Endothelial cell of umbilical vein (primary cell): Measurements from ENCODE around the gene CUL5. TPM values are rescaled to one million over a fixed set of nuclear protein-coding genes. Genes with fewer than 3 reads are reported as not detected.

Source experiments
- BruUV-seq: library from RNA; stranded (reverse); fragments of 400-500 nt; replicated peaks from 2 replicates; lab custom pipeline; 2021; lab: Mats Ljungman, UMichigan
- CTCF ChIA-PET: fragments of 300-600, 350-600 bp; sonication (Branson Sonifier 250); formaldehyde crosslinking; loops from one replicate; lab custom pipeline; 2021; ENCODE audit warnings: antibody characterized with exemption, inconsistent platforms; lab: Charles Lee
- POLR2A ChIA-PET: fragments of 300-600, 350-600 bp; sonication (Branson Sonifier 250); formaldehyde crosslinking; loops from one replicate; lab custom pipeline; 2021; ENCODE audit warnings: antibody characterized with exemption, inconsistent platforms; lab: Charles Lee
- DNase-seq: peaks from one replicate; pipeline ENCODE4 v3.0.0-alpha.2; 2011; ENCODE audit warnings: low read depth, low spot score
- FAIRE-seq: peaks from 2 replicates; lab custom pipeline; 2011; peaks lifted over from hg19 to GRCh38; lab: Jason Lieb, UNC
- H2AFZ ChIP-seq: 2 replicates; pipeline ENCODE4 v1.6.0; 2012; ENCODE audit warnings: low read depth, low read length, control low read depth, inconsistent platforms
- H3K27ac ChIP-seq: 2 replicates; pipeline ENCODE4 v1.5.1; 2011; ENCODE audit warnings: low read depth, mild to moderate bottlenecking, control low read depth, low read length, moderate library complexity; ENCODE audit not compliant: insufficient read depth
- H3K27me3 ChIP-seq, 2 experiments: 2 replicates each; pipeline versions ENCODE4 v1.6.0 to v1.6.1; 2011; ENCODE audit warnings: low read length in 2 of 2, mixed read lengths in 1 of 2; ENCODE audit not compliant: control insufficient read depth in 2 of 2, insufficient read depth in 2 of 2
- H3K36me3 ChIP-seq, 2 experiments: 2 replicates in 1 of 2; 3 replicates in 1 of 2; pipeline ENCODE4 v1.5.1; 2011; ENCODE audit warnings: low read length in 2 of 2, mild to moderate bottlenecking in 1 of 2, moderate library complexity in 1 of 2; ENCODE audit not compliant: control insufficient read depth in 2 of 2, insufficient read depth in 2 of 2; ENCODE audit errors: extremely low read depth in 1 of 2
- H3K4me1 ChIP-seq: 3 replicates; pipeline ENCODE4 v1.5.1; 2011; ENCODE audit warnings: mild to moderate bottlenecking, low read length; ENCODE audit not compliant: control insufficient read depth, insufficient read depth; ENCODE audit errors: extremely low read depth
- H3K4me2 ChIP-seq: 2 replicates; pipeline ENCODE4 v1.6.1; 2011; ENCODE audit warnings: low read length, control low read depth, mixed read lengths; ENCODE audit not compliant: insufficient read depth
- H3K4me3 ChIP-seq, 3 experiments: fragments of 200-600 bp in 1 of 3; sonication (generic), shearing (Covaris generic) in 1 of 3; replicated peaks in 1 of 3; 2 replicates each; pipeline ENCODE4 v1.5.1; 2011 to 2016; ENCODE audit warnings: control low read depth in 3 of 3, low read length in 3 of 3, mild to moderate bottlenecking in 2 of 3, inconsistent platforms in 1 of 3, low read depth in 1 of 3, moderate library complexity in 1 of 3; ENCODE audit not compliant: insufficient read depth in 1 of 3
- H3K79me2 ChIP-seq: 2 replicates; pipeline ENCODE4 v1.6.0; 2012; ENCODE audit warnings: low read length, inconsistent platforms; ENCODE audit not compliant: control insufficient read depth, insufficient read depth
- H3K9ac ChIP-seq: replicated peaks from 2 replicates; pipeline ENCODE3; 2011; ENCODE audit warnings: low read length, control low read depth; ENCODE audit not compliant: insufficient read depth; ENCODE audit errors: extremely low read depth
- H3K9me1 ChIP-seq: replicated peaks from 3 replicates; pipeline ENCODE4 v1.6.0; 2011; ENCODE audit warnings: mild to moderate bottlenecking, low read length; ENCODE audit not compliant: control insufficient read depth, insufficient read depth; ENCODE audit errors: extremely low read depth
- H3K9me3 ChIP-seq: replicated peaks from 2 replicates; pipeline ENCODE4 v1.5.1; 2012; ENCODE audit warnings: low read length, inconsistent platforms; ENCODE audit not compliant: control insufficient read depth, insufficient read depth
- H4K20me1 ChIP-seq: replicated peaks from 2 replicates; pipeline ENCODE3; 2011; ENCODE audit warnings: mild to moderate bottlenecking, low read length; ENCODE audit not compliant: control insufficient read depth, insufficient read depth; ENCODE audit errors: extremely low read depth
- CTCF ChIP-seq, 2 donors: IDR thresholded peaks; 1 replicate in 1 of 2; 2 replicates in 1 of 2; pipeline ENCODE4 v1.5.1; 2011; ENCODE audit warnings: low read length in 2 of 2, mild to moderate bottlenecking in 2 of 2, moderate library complexity in 2 of 2, control low read depth in 1 of 2, inconsistent platforms in 1 of 2, low read depth in 1 of 2; ENCODE audit not compliant: insufficient read depth in 1 of 2; ENCODE audit errors: extremely low read depth in 1 of 2
- EZH2 ChIP-seq: IDR thresholded peaks from 2 replicates; pipeline ENCODE4 v1.6.1; 2012; ENCODE audit warnings: borderline replicate concordance, low read depth, mild to moderate bottlenecking, moderate library complexity, low read length, inconsistent platforms; ENCODE audit not compliant: severe bottlenecking
- FOS ChIP-seq: IDR thresholded peaks from 2 replicates; pipeline ENCODE4 v1.6.1; 2011; ENCODE audit warnings: mild to moderate bottlenecking, low read length, moderate library complexity, borderline replicate concordance; ENCODE audit not compliant: insufficient read depth
- GATA2 ChIP-seq: IDR thresholded peaks from 2 replicates; pipeline ENCODE4 v1.7.0; 2011; ENCODE audit warnings: low read depth, mild to moderate bottlenecking, moderate library complexity, mixed read lengths, low read length; ENCODE audit not compliant: insufficient read length, insufficient read depth
- JUN ChIP-seq: IDR thresholded peaks from 2 replicates; pipeline ENCODE4 v1.6.1; 2011; ENCODE audit warnings: borderline replicate concordance, low read depth; ENCODE audit not compliant: insufficient read length, insufficient read depth
- MYC ChIP-seq: IDR thresholded peaks from one replicate; pipeline ENCODE4 v1.6.1; 2011; ENCODE audit warnings: mild to moderate bottlenecking, low read depth, low read length
- POLR2A ChIP-seq: IDR thresholded peaks from 2 replicates; pipeline ENCODE4 v1.6.1; 2012; ENCODE audit warnings: low read depth, mild to moderate bottlenecking, control low read depth, low read length
- dilution Hi-C: fragments of 300-500 bp; cut with MboI; formaldehyde crosslinking; loops from one replicate; pipeline ENCODE4 v1.15.0; 2019; ENCODE audit warnings: low sequenced_read_pairs; ENCODE audit not compliant: extremely low pct_ligation_motif_present
- intact Hi-C: fragments of 100-400 bp; cut with micrococcal nuclease; formaldehyde crosslinking; loops from one replicate; pipeline ENCODE4 v1.10.0; 2022
- polyA plus RNA-seq, 4 experiments: library from polyadenylated mRNA; depleted of rRNA in 3 of 4; stranded (reverse) in 3 of 4; unstranded in 1 of 4; fragments of >200 nt; gene quantifications; 2 replicates each; pipeline versions ENCODE4 v1.2.1 to v1.2.3, GENCODE V29; 2011 to 2012; ENCODE audit warnings: missing spikeins in 1 of 4
- total RNA-seq: library from RNA; stranded (reverse); gene quantifications from 2 replicates; pipeline ENCODE4 v1.2.3, GENCODE V29; 2021
- TF ChIP-seq, protein P1 (sequence below): IDR thresholded peaks from 2 replicates; pipeline ENCODE4 v1.6.1; 2011; ENCODE audit not compliant: insufficient read depth, insufficient read length

Gene CUL5
- total and polyA plus RNA-seq, 2 donors (not counting 3 experiments of a cell fraction or from before 2014, with no cell fraction given) = 9.9 to 36.6 TPM

GRCh38 chr11:107962181-107962580 lies 46.5 kb upstream of the CUL5 start:
- no peak for TF ChIP-seq EZH2
- TF ChIP-seq JUN = no peak
- TF ChIP-seq MYC = no peak
- TF ChIP-seq FOS = no peak
- no peak for TF ChIP-seq POLR2A
- TF ChIP-seq GATA2 = no peak
- TF ChIP-seq CTCF (IDR thresholded peaks at IDR 0.05; ENCODE audit: extremely low read depth in 1 of 2, insufficient read depth in 1 of 2, low read depth in 1 of 2, low read length in 2 of 2) = no peak
- Histone ChIP-seq H3K9me3 (no peaks in the 10 kb centered on the region), H2AFZ (no peak overlapping the region), H3K4me3 (no peak overlapping the region), H3K79me2 (no peaks in the 10 kb centered on the region), H3K9ac (no peak overlapping the region), H3K27ac (no peak overlapping the region), H3K27me3 (peaks cover 3 to 7% of the 10 kb centered on the region in 2 experiments), H3K36me3 (no peaks in the 10 kb centered on the region), H4K20me1 (no peaks in the 10 kb centered on the region), H3K4me2 (no peak overlapping the region), H3K4me1 (no peaks in the 10 kb centered on the region), H3K9me1 (no peaks in the 10 kb centered on the region)
- ChIA-PET CTCF (no interaction called here), POLR2A (no interaction called here)
- no TSS peak for BruUV-seq
- DNase-seq = no peak
- FAIRE-seq = no peak
- intact Hi-C loops (no loop called here), dilution Hi-C loops (no loop called here)

GRCh38 chr11:107963091-107963490 lies 45.6 kb upstream of the CUL5 start:
- Histone ChIP-seq H3K4me3 (no peak overlapping the region), H3K9me3 (no peaks in the 10 kb centered on the region), H3K4me2 (no peak overlapping the region), H3K9ac (no peak overlapping the region), H3K36me3 (no peaks in the 10 kb centered on the region), H4K20me1 (no peaks in the 10 kb centered on the region), H2AFZ (no peak overlapping the region), H3K27ac (no peak overlapping the region), H3K27me3 (peaks cover 3 to 4% of the 10 kb centered on the region in 2 experiments), H3K79me2 (no peaks in the 10 kb centered on the region), H3K4me1 (no peaks in the 10 kb centered on the region), H3K9me1 (no peaks in the 10 kb centered on the region)
- FAIRE-seq (no peak), DNase-seq (no peak)
- CTCF ChIA-PET = no interaction called here
- TF ChIP-seq, protein P1, sequence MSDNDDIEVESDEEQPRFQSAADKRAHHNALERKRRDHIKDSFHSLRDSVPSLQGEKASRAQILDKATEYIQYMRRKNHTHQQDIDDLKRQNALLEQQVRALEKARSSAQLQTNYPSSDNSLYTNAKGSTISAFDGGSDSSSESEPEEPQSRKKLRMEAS = no peak
- TF ChIP-seq FOS (no peak), POLR2A (no peak)
- POLR2A ChIA-PET = no interaction called here
- dilution Hi-C loops = no loop called here
- BruUV-seq = no TSS peak
- intact Hi-C loops = no loop called here
